ENCODE data around the gene TXNDC8. TPM values are rescaled to one million over a fixed set of nuclear protein-coding genes. Genes with fewer than 3 reads are reported as not detected.

TXNDC8 gene
- not detected for total RNA-seq

DNA sequence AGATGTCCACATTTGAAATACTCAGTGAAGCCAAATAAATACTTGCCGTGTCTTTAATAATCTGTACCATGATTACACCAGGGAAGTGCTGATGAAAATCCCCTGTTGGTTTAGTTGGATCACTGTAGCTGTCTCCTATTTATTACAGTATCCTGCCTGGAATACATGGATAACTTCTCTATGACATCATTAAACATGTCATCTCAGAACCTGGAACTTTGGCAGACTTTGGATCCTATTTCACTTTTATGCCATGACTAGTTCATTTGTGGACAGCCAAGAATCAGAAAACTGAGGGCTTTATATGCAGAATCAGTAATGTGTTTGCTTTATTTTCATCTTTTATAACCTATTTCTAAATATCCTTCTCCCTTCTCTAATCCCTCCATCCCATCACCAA is at the start of gene TXNDC8:
Gene TXNDC8, minus strand, starts transcription at position 137 of the 400 bp plus-strand sequence.
- Histone ChIP-seq H3K4me3 (no peak within 1 kb of the TSS), H3K36me3 (no peaks in the 10 kb centered on the region), H3K27ac (no peak within 1 kb of the TSS), H3K9me3 (no peaks in the 10 kb centered on the region), H3K27me3 (no peaks in the 10 kb centered on the region), H3K4me1 (no peaks in the 10 kb centered on the region)
- WGBS, 2 donors (ENCODE audit: low coverage in 1 of 2) = 33 to 70% methylated on average over 1 of the region's 1 CpG
- TF ChIP-seq POLR2AphosphoS5 (IDR thresholded peaks at IDR 0.05) (no peak), EP300 (IDR thresholded peaks at IDR 0.05) (no peak), POLR2A (IDR thresholded peaks at IDR 0.05) (no peak)
- TF ChIP-seq, protein P1, sequence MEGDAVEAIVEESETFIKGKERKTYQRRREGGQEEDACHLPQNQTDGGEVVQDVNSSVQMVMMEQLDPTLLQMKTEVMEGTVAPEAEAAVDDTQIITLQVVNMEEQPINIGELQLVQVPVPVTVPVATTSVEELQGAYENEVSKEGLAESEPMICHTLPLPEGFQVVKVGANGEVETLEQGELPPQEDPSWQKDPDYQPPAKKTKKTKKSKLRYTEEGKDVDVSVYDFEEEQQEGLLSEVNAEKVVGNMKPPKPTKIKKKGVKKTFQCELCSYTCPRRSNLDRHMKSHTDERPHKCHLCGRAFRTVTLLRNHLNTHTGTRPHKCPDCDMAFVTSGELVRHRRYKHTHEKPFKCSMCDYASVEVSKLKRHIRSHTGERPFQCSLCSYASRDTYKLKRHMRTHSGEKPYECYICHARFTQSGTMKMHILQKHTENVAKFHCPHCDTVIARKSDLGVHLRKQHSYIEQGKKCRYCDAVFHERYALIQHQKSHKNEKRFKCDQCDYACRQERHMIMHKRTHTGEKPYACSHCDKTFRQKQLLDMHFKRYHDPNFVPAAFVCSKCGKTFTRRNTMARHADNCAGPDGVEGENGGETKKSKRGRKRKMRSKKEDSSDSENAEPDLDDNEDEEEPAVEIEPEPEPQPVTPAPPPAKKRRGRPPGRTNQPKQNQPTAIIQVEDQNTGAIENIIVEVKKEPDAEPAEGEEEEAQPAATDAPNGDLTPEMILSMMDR (IDR thresholded peaks at IDR 0.05) = no peak
- no peak for ATAC-seq

DNA sequence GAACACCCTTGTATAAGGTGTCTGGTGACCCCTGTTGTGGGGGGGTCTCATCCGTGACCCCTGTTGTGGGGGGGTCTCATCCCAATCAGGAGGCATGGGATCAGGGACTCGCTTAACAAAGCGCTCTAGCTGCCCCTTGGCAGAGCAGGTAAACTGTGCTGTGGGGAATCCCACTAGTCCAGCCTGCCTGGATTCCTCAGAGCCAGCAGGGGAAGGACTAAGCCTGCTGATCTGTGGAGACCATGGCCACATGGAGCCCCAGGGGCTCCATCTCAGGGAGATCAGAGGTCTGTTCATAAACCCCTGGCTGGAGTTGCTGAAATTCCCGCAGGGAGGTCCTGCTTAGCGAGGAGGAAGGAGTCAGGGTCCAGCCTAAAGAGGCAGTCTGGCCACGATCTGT is 45.8 kb upstream of the TXNDC8 start:
- no CpG with 5 or more reads among the region's 6 CpGs for WGBS, 2 donors (ENCODE audit: low coverage in 1 of 2)

DNA sequence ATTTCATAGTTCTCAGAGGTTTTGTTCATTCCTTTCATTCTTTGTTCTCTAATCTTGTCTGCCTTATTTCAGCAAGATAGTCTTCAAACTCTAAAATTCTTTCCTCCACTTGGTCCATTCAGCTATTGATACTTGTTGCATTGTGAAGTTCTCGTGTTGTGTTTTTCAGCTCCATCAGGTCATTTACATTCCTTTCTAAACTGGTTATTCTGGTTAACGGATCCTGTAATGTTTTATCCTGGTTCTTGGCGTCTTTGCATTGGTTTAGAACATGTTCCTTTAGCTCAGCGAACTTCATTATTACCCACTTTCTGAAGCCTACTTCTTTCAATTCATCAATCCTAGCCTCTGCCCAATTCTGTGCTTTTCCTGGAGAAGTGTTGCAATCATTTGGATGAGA is 45.1 kb upstream of the TXNDC8 start:
- Histone ChIP-seq H3K27me3 (peaks cover 9% of the 10 kb centered on the region), H3K27ac (no peak overlapping the region), H3K36me3 (peaks cover 0 to 30% of the 10 kb centered on the region in 2 donors), H3K4me3 (no peak overlapping the region), H3K9me3 (no peaks in the 10 kb centered on the region), H3K4me1 (no peaks in the 10 kb centered on the region)
- 86 to 87% methylated on average over 4 of the region's 4 CpGs for WGBS, 2 donors (ENCODE audit: low coverage in 1 of 2)
- no peak for TF ChIP-seq POLR2A (IDR thresholded peaks at IDR 0.05)
- TF ChIP-seq, protein P1 (IDR thresholded peaks at IDR 0.05) = no peak
- no peak for TF ChIP-seq EP300 (IDR thresholded peaks at IDR 0.05)
- TF ChIP-seq POLR2AphosphoS5 (IDR thresholded peaks at IDR 0.05) = no peak
- no peak for ATAC-seq

More for the DNA sequence above, 45.8 kb upstream of the TXNDC8 start:
- ATAC-seq = no peak
- Histone ChIP-seq H3K4me1 (no peaks in the 10 kb centered on the region), H3K27ac (no peak overlapping the region), H3K4me3 (no peak overlapping the region), H3K9me3 (no peaks in the 10 kb centered on the region), H3K27me3 (peaks cover 9% of the 10 kb centered on the region), H3K36me3 (peaks cover 0 to 35% of the 10 kb centered on the region in 2 donors)
- TF ChIP-seq POLR2AphosphoS5 (IDR thresholded peaks at IDR 0.05) = no peak
- no peak for TF ChIP-seq POLR2A (IDR thresholded peaks at IDR 0.05)
- TF ChIP-seq EP300 (IDR thresholded peaks at IDR 0.05) = no peak
- TF ChIP-seq, protein P1 (IDR thresholded peaks at IDR 0.05) = no peak

DNA sequence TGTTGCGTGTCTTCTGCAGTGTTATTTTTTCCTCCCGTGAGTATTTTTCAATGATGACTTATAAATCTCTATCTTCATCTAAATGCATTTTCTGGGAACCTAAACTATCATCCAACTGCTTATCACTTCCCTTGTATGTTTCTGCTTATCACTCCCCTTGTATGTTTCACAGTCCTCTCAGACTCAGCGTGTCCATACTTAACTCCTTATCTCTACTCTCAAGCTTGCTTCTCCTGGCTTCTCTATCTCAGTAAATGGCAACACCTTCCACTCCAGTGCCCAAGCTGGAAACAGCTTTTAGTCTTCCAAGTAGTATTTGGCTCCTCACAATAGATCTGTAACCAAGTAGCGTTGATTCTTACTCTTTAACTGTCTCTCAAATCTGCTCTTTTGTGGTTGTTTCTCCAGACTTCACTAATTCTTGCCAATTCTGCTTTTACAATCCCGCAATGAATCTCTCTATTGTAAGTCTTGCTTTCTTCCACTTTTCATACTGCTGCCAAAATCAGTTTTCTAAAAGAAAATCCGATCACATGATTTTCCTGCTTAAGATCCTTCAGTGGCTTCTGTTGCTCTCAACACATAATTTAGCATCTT is 33.8 kb upstream of the TXNDC8 start:
- Histone ChIP-seq H3K27me3 (no peaks in the 10 kb centered on the region), H3K4me3 (no peak overlapping the region), H3K36me3 (peaks cover 0 to 16% of the 10 kb centered on the region in 2 donors), H3K27ac (no peak overlapping the region), H3K4me1 (no peaks in the 10 kb centered on the region), H3K9me3 (no peaks in the 10 kb centered on the region)
- no peak for ATAC-seq
- TF ChIP-seq POLR2A (IDR thresholded peaks at IDR 0.05) (no peak), EP300 (IDR thresholded peaks at IDR 0.05) (no peak), POLR2AphosphoS5 (IDR thresholded peaks at IDR 0.05) (no peak)
- TF ChIP-seq, protein P1 (IDR thresholded peaks at IDR 0.05) = no peak
- WGBS, 2 donors (ENCODE audit: low coverage in 1 of 2) = 42 to 75% methylated on average over 6 of the region's 6 CpGs

DNA sequence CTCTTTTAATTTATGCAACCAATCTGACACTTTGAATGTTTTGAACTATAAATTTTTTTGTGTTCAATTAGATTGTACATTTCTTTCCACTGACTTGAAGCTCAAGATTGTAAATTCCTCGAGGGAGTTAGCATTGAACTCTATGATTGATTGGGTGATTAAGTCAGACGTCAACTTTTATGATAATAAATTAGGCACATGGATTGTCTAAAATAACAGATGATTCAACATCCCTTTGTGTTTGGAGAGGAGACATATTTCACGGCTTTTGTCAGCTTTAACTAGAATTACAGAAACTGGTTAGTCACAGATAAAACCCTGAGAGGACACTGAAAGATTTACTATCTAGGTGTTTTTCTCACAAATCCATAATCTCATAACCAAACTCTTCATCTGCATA is 32.7 kb upstream of the TXNDC8 start:
- Histone ChIP-seq H3K27me3 (no peaks in the 10 kb centered on the region), H3K27ac (no peak overlapping the region), H3K36me3 (peaks cover 0 to 16% of the 10 kb centered on the region in 2 donors), H3K9me3 (no peaks in the 10 kb centered on the region), H3K4me3 (no peak overlapping the region), H3K4me1 (no peaks in the 10 kb centered on the region)
- ATAC-seq = no peak
- TF ChIP-seq, protein P1 (IDR thresholded peaks at IDR 0.05) = no peak
- TF ChIP-seq EP300 (IDR thresholded peaks at IDR 0.05) (no peak), POLR2A (IDR thresholded peaks at IDR 0.05) (no peak), POLR2AphosphoS5 (IDR thresholded peaks at IDR 0.05) (no peak)
- 19 to 34% methylated on average over 3 of the region's 3 CpGs for WGBS, 2 donors (ENCODE audit: low coverage in 1 of 2)

All from gastroesophageal sphincter (tissue), 4 donors.